Endothelial cell of umbilical vein (primary cell): ENCODE measurements around the gene SLC30A7. TPM values are rescaled to one million over a fixed set of nuclear protein-coding genes. Genes with fewer than 3 reads are reported as not detected.
"Not testable (repeated sequence)": the region's sequence is repeated elsewhere in the genome, so short reads cannot be mapped to it uniquely, and the experiment has no call there.

ENCODE experiments used
- BruUV-seq: library from RNA; stranded (reverse); fragments of 400-500 nt; replicated peaks from 2 replicates; lab custom pipeline; 2021; lab: Mats Ljungman, UMichigan
- CTCF ChIA-PET: fragments of 300-600, 350-600 bp; sonication (Branson Sonifier 250); formaldehyde crosslinking; loops from one replicate; lab custom pipeline; 2021; ENCODE audit warnings: antibody characterized with exemption, inconsistent platforms; lab: Charles Lee
- POLR2A ChIA-PET: fragments of 300-600, 350-600 bp; sonication (Branson Sonifier 250); formaldehyde crosslinking; loops from one replicate; lab custom pipeline; 2021; ENCODE audit warnings: antibody characterized with exemption, inconsistent platforms; lab: Charles Lee
- DNase-seq: peaks from one replicate; pipeline ENCODE4 v3.0.0-alpha.2; 2011; ENCODE audit warnings: low read depth, low spot score
- FAIRE-seq: peaks from 2 replicates; lab custom pipeline; 2011; peaks lifted over from hg19 to GRCh38; lab: Jason Lieb, UNC
- H2AFZ ChIP-seq: 2 replicates; pipeline ENCODE4 v1.6.0; 2012; ENCODE audit warnings: low read depth, low read length, control low read depth, inconsistent platforms
- H3K27ac ChIP-seq: 2 replicates; pipeline ENCODE4 v1.5.1; 2011; ENCODE audit warnings: low read depth, mild to moderate bottlenecking, control low read depth, low read length, moderate library complexity; ENCODE audit not compliant: insufficient read depth
- H3K27me3 ChIP-seq, 2 experiments: 2 replicates each; pipeline versions ENCODE4 v1.6.0 to v1.6.1; 2011; ENCODE audit warnings: low read length in 2 of 2, mixed read lengths in 1 of 2; ENCODE audit not compliant: control insufficient read depth in 2 of 2, insufficient read depth in 2 of 2
- H3K36me3 ChIP-seq, 2 experiments: 2 replicates in 1 of 2; 3 replicates in 1 of 2; pipeline ENCODE4 v1.5.1; 2011; ENCODE audit warnings: low read length in 2 of 2, mild to moderate bottlenecking in 1 of 2, moderate library complexity in 1 of 2; ENCODE audit not compliant: control insufficient read depth in 2 of 2, insufficient read depth in 2 of 2; ENCODE audit errors: extremely low read depth in 1 of 2
- H3K4me1 ChIP-seq: 3 replicates; pipeline ENCODE4 v1.5.1; 2011; ENCODE audit warnings: mild to moderate bottlenecking, low read length; ENCODE audit not compliant: control insufficient read depth, insufficient read depth; ENCODE audit errors: extremely low read depth
- H3K4me2 ChIP-seq: 2 replicates; pipeline ENCODE4 v1.6.1; 2011; ENCODE audit warnings: low read length, control low read depth, mixed read lengths; ENCODE audit not compliant: insufficient read depth
- H3K4me3 ChIP-seq, 3 experiments: fragments of 200-600 bp in 1 of 3; sonication (generic), shearing (Covaris generic) in 1 of 3; replicated peaks in 1 of 3; 2 replicates each; pipeline ENCODE4 v1.5.1; 2011 to 2016; ENCODE audit warnings: control low read depth in 3 of 3, low read length in 3 of 3, mild to moderate bottlenecking in 2 of 3, inconsistent platforms in 1 of 3, low read depth in 1 of 3, moderate library complexity in 1 of 3; ENCODE audit not compliant: insufficient read depth in 1 of 3
- H3K79me2 ChIP-seq: 2 replicates; pipeline ENCODE4 v1.6.0; 2012; ENCODE audit warnings: low read length, inconsistent platforms; ENCODE audit not compliant: control insufficient read depth, insufficient read depth
- H3K9ac ChIP-seq: replicated peaks from 2 replicates; pipeline ENCODE3; 2011; ENCODE audit warnings: low read length, control low read depth; ENCODE audit not compliant: insufficient read depth; ENCODE audit errors: extremely low read depth
- H3K9me1 ChIP-seq: replicated peaks from 3 replicates; pipeline ENCODE4 v1.6.0; 2011; ENCODE audit warnings: mild to moderate bottlenecking, low read length; ENCODE audit not compliant: control insufficient read depth, insufficient read depth; ENCODE audit errors: extremely low read depth
- H3K9me3 ChIP-seq: replicated peaks from 2 replicates; pipeline ENCODE4 v1.5.1; 2012; ENCODE audit warnings: low read length, inconsistent platforms; ENCODE audit not compliant: control insufficient read depth, insufficient read depth
- H4K20me1 ChIP-seq: replicated peaks from 2 replicates; pipeline ENCODE3; 2011; ENCODE audit warnings: mild to moderate bottlenecking, low read length; ENCODE audit not compliant: control insufficient read depth, insufficient read depth; ENCODE audit errors: extremely low read depth
- CTCF ChIP-seq, 2 donors: IDR thresholded peaks; 1 replicate in 1 of 2; 2 replicates in 1 of 2; pipeline ENCODE4 v1.5.1; 2011; ENCODE audit warnings: low read length in 2 of 2, mild to moderate bottlenecking in 2 of 2, moderate library complexity in 2 of 2, control low read depth in 1 of 2, inconsistent platforms in 1 of 2, low read depth in 1 of 2; ENCODE audit not compliant: insufficient read depth in 1 of 2; ENCODE audit errors: extremely low read depth in 1 of 2
- EZH2 ChIP-seq: IDR thresholded peaks from 2 replicates; pipeline ENCODE4 v1.6.1; 2012; ENCODE audit warnings: borderline replicate concordance, low read depth, mild to moderate bottlenecking, moderate library complexity, low read length, inconsistent platforms; ENCODE audit not compliant: severe bottlenecking
- FOS ChIP-seq: IDR thresholded peaks from 2 replicates; pipeline ENCODE4 v1.6.1; 2011; ENCODE audit warnings: mild to moderate bottlenecking, low read length, moderate library complexity, borderline replicate concordance; ENCODE audit not compliant: insufficient read depth
- GATA2 ChIP-seq: IDR thresholded peaks from 2 replicates; pipeline ENCODE4 v1.7.0; 2011; ENCODE audit warnings: low read depth, mild to moderate bottlenecking, moderate library complexity, mixed read lengths, low read length; ENCODE audit not compliant: insufficient read length, insufficient read depth
- JUN ChIP-seq: IDR thresholded peaks from 2 replicates; pipeline ENCODE4 v1.6.1; 2011; ENCODE audit warnings: borderline replicate concordance, low read depth; ENCODE audit not compliant: insufficient read length, insufficient read depth
- MYC ChIP-seq: IDR thresholded peaks from one replicate; pipeline ENCODE4 v1.6.1; 2011; ENCODE audit warnings: mild to moderate bottlenecking, low read depth, low read length
- POLR2A ChIP-seq: IDR thresholded peaks from 2 replicates; pipeline ENCODE4 v1.6.1; 2012; ENCODE audit warnings: low read depth, mild to moderate bottlenecking, control low read depth, low read length
- POLR2AphosphoS5 ChIP-seq: IDR thresholded peaks from 2 replicates; pipeline ENCODE4 v1.6.1; 2012; ENCODE audit warnings: low read depth, mild to moderate bottlenecking, control low read depth, low read length, moderate library complexity; ENCODE audit not compliant: insufficient read depth
- dilution Hi-C: fragments of 300-500 bp; cut with MboI; formaldehyde crosslinking; loops from one replicate; pipeline ENCODE4 v1.15.0; 2019; ENCODE audit warnings: low sequenced_read_pairs; ENCODE audit not compliant: extremely low pct_ligation_motif_present
- intact Hi-C: fragments of 100-400 bp; cut with micrococcal nuclease; formaldehyde crosslinking; loops from one replicate; pipeline ENCODE4 v1.10.0; 2022
- polyA plus RNA-seq, 4 experiments: library from polyadenylated mRNA; depleted of rRNA in 3 of 4; stranded (reverse) in 3 of 4; unstranded in 1 of 4; fragments of >200 nt; gene quantifications; 2 replicates each; pipeline versions ENCODE4 v1.2.1 to v1.2.3, GENCODE V29; 2011 to 2012; ENCODE audit warnings: missing spikeins in 1 of 4
- total RNA-seq: library from RNA; stranded (reverse); gene quantifications from 2 replicates; pipeline ENCODE4 v1.2.3, GENCODE V29; 2021
- TF ChIP-seq, protein P1 (sequence below): IDR thresholded peaks from 2 replicates; pipeline ENCODE4 v1.6.1; 2011; ENCODE audit not compliant: insufficient read depth, insufficient read length

SLC30A7 gene
- total and polyA plus RNA-seq, 2 donors (not counting 3 experiments of a cell fraction or from before 2014, with no cell fraction given): 9.3 to 38.6 TPM

- ChIA-PET CTCF (interaction anchor here (0.6 to 1.8 kb wide), 4 partner anchors 15 to 433 kb away, joined by 3 to 5 read pairs (median 4); no protein-coding TSS in a partner anchor), POLR2A (no interaction called here)
- DNase-seq (no peak), FAIRE-seq (no peak)
- no peak for TF ChIP-seq POLR2A
- TF ChIP-seq FOS: no peak
- no peak for TF ChIP-seq POLR2AphosphoS5
- TF ChIP-seq, protein P1, sequence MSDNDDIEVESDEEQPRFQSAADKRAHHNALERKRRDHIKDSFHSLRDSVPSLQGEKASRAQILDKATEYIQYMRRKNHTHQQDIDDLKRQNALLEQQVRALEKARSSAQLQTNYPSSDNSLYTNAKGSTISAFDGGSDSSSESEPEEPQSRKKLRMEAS: no peak
- TF ChIP-seq MYC: no peak
- TF ChIP-seq CTCF (IDR thresholded peaks at IDR 0.05; ENCODE audit: extremely low read depth in 1 of 2, insufficient read depth in 1 of 2, low read depth in 1 of 2, low read length in 2 of 2): no peak
- TF ChIP-seq EZH2: no peak
- TF ChIP-seq GATA2: no peak
- no peak for TF ChIP-seq JUN
- Histone ChIP-seq H3K4me2 (no peak overlapping the region), H2AFZ (no peak overlapping the region), H3K9me1 (no peaks in the 10 kb centered on the region), H3K27me3 (no peaks in the 10 kb centered on the region), H3K27ac (no peak overlapping the region), H3K4me3 (no peak overlapping the region), H3K36me3 (no peaks in the 10 kb centered on the region), H3K9ac (no peak overlapping the region), H3K9me3 (no peaks in the 10 kb centered on the region), H3K4me1 (no peaks in the 10 kb centered on the region), H4K20me1 (no peaks in the 10 kb centered on the region), H3K79me2 (no peaks in the 10 kb centered on the region)
- BruUV-seq: no TSS peak
- intact Hi-C loops: no loop called here
- dilution Hi-C loops: loop anchor here (25.0 kb wide), 1 partner anchor 241 kb away; no protein-coding TSS in a partner anchor
Observed at GRCh38 chr1:100852976-100853375, 42.9 kb upstream of the SLC30A7 start.

GRCh38 chr1:100855116-100855515, 40.8 kb upstream of the SLC30A7 start:
- H3K36me3 ChIP-seq, H2AFZ ChIP-seq, H4K20me1 ChIP-seq, intact Hi-C loops, FAIRE-seq, H3K9me1 ChIP-seq, H3K4me2 ChIP-seq, H3K9me3 ChIP-seq, DNase-seq, H3K4me1 ChIP-seq, BruUV-seq, H3K9ac ChIP-seq, H3K4me3 ChIP-seq, H3K27me3 ChIP-seq, H3K27ac ChIP-seq, H3K79me2 ChIP-seq: not testable (repeated sequence)
- dilution Hi-C loops: loop anchor here (25.0 kb wide), 1 partner anchor 243 kb away; no protein-coding TSS in a partner anchor
- ChIA-PET CTCF (interaction anchor here (1.5 kb wide), 1 partner anchor 14 kb away, joined by 5 read pairs; no protein-coding TSS in a partner anchor), POLR2A (interaction anchor here (0.6 kb wide), 1 partner anchor 384 kb away, joined by 3 read pairs; no protein-coding TSS in a partner anchor)
